Astrocyte (in vitro differentiated cells and primary cell): ENCODE results near the gene CEP131. TPM values are rescaled to one million over a fixed set of nuclear protein-coding genes. Genes with fewer than 3 reads are reported as not detected.

Source experiments
- DNase-seq: peaks from one replicate; pipeline ENCODE4 v3.0.0-alpha.2; 2010; ENCODE audit warnings: low read depth
- FAIRE-seq: peaks from 2 replicates; lab custom pipeline; 2011; peaks lifted over from hg19 to GRCh38; lab: Jason Lieb, UNC
- H2AFZ ChIP-seq: 2 replicates; pipeline ENCODE4 v1.6.0; 2012; ENCODE audit warnings: low read depth, low read length, inconsistent platforms
- H3K27ac ChIP-seq: 2 replicates; pipeline ENCODE4 v1.5.1; 2011; ENCODE audit warnings: low read depth, low read length, inconsistent platforms
- H3K27me3 ChIP-seq: 2 replicates; pipeline ENCODE4 v1.6.0; 2011; ENCODE audit warnings: low read length, inconsistent platforms; ENCODE audit not compliant: insufficient read depth
- H3K36me3 ChIP-seq: 2 replicates; pipeline ENCODE4 v1.5.1; 2011; ENCODE audit warnings: low read length, inconsistent platforms; ENCODE audit not compliant: insufficient read depth
- H3K4me1 ChIP-seq: 2 replicates; pipeline ENCODE4 v1.5.1; 2011; ENCODE audit warnings: low read length, inconsistent platforms; ENCODE audit not compliant: insufficient read depth
- H3K4me2 ChIP-seq: 2 replicates; pipeline ENCODE4 v1.6.0; 2012; ENCODE audit warnings: low read length, inconsistent platforms
- H3K4me3 ChIP-seq: 2 replicates; pipeline ENCODE4 v1.5.1; 2011; ENCODE audit warnings: low read depth, mild to moderate bottlenecking, low read length, inconsistent platforms; ENCODE audit not compliant: insufficient read depth
- H3K79me2 ChIP-seq: 2 replicates; pipeline ENCODE4 v1.6.0; 2012; ENCODE audit warnings: mild to moderate bottlenecking, low read length, inconsistent platforms; ENCODE audit not compliant: insufficient read depth
- H3K9ac ChIP-seq: 2 replicates; pipeline ENCODE4 v1.6.0; 2012; ENCODE audit warnings: mild to moderate bottlenecking, low read length, inconsistent platforms
- H3K9me3 ChIP-seq: 2 replicates; pipeline ENCODE4 v1.5.1; 2012; ENCODE audit warnings: low read depth, mild to moderate bottlenecking, low read length, inconsistent platforms; ENCODE audit not compliant: insufficient read depth
- H4K20me1 ChIP-seq: 2 replicates; pipeline ENCODE4 v1.6.0; 2012; ENCODE audit warnings: low read length, inconsistent platforms; ENCODE audit not compliant: insufficient read depth
- H3K27ac Mint-ChIP-seq: one replicate; pipeline ENCODE4 v1.8.0; 2021; ENCODE audit warnings: mild to moderate bottlenecking, mixed read lengths; ENCODE audit not compliant: unreplicated experiment
- H3K27me3 Mint-ChIP-seq: one replicate; pipeline ENCODE4 v1.8.0; 2021; ENCODE audit warnings: low read depth, mixed read lengths; ENCODE audit not compliant: unreplicated experiment
- H3K36me3 Mint-ChIP-seq: one replicate; pipeline ENCODE4 v1.8.0; 2021; ENCODE audit warnings: low read depth, mixed read lengths; ENCODE audit not compliant: unreplicated experiment
- H3K4me1 Mint-ChIP-seq: one replicate; pipeline ENCODE4 v1.8.0; 2021; ENCODE audit warnings: low read depth, mixed read lengths; ENCODE audit not compliant: unreplicated experiment
- H3K4me3 Mint-ChIP-seq: one replicate; pipeline ENCODE4 v1.8.0; 2021; ENCODE audit warnings: mild to moderate bottlenecking, moderate library complexity, mixed read lengths; ENCODE audit not compliant: unreplicated experiment
- H3K9me3 Mint-ChIP-seq: one replicate; pipeline ENCODE4 v1.8.0; 2021; ENCODE audit warnings: mild to moderate bottlenecking, mixed read lengths; ENCODE audit not compliant: unreplicated experiment
- EZH2 ChIP-seq: IDR thresholded peaks from 2 replicates; pipeline ENCODE4 v1.6.1; 2012; ENCODE audit warnings: mild to moderate bottlenecking, low read length, inconsistent platforms; ENCODE audit not compliant: insufficient read depth
- total RNA-seq: library from RNA; stranded (reverse); gene quantifications from 2 replicates; pipeline ENCODE4 v1.2.1, GENCODE V29; 2021
- TF ChIP-seq, protein P1 (sequence below): IDR thresholded peaks from 2 replicates; pipeline ENCODE4 v1.5.1; 2011; ENCODE audit warnings: low read depth, mild to moderate bottlenecking, inconsistent platforms, low read length, moderate library complexity; ENCODE audit not compliant: insufficient read depth

Gene CEP131
- total RNA-seq, 1 donor from 2014 or later, result 5.8 TPM

DNA sequence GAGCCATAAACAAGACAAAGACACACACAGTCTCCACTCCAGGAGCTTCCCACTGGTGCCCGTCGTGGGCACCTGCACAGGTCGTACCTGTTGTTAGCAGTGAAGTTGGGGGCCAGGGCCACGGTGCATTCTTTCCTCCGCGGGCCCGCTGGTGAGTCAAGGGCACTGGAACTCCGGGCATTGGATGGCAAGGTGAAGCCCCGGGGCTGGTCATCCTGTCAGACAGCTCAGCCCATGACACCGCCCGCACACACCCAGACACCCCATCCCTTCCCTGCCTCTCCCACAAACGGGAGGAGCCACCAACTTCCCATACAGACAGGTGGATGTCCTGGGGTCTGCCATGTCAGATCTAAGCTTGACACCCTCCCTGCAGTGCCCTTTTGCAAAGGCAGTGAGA is 16.1 kb downstream of the CEP131 start:
- DNase-seq (no peak), FAIRE-seq (no peak)
- H4K20me1 ChIP-seq, result peaks cover 4% of the 10 kb centered on the region
- Mint-ChIP-seq H3K27ac (no peak overlapping the region), H3K36me3 (peaks cover 4% of the 10 kb centered on the region), H3K4me1 (peaks cover 5% of the 10 kb centered on the region), H3K9me3 (no peaks in the 10 kb centered on the region), H3K4me3 (no peak overlapping the region), H3K27me3 (peaks cover 2% of the 10 kb centered on the region)
- H3K4me2 ChIP-seq, result no peak overlapping the region
- no peaks in the 10 kb centered on the region for H3K9me3 ChIP-seq
- H3K36me3 ChIP-seq, result no peaks in the 10 kb centered on the region
- no peaks in the 10 kb centered on the region for H3K27me3 ChIP-seq
- no peak overlapping the region for H3K27ac ChIP-seq
- no peak overlapping the region for H3K4me3 ChIP-seq
- no peaks in the 10 kb centered on the region for H3K79me2 ChIP-seq
- H2AFZ ChIP-seq, result no peak overlapping the region
- peaks cover 5% of the 10 kb centered on the region for H3K4me1 ChIP-seq
- TF ChIP-seq, protein P1, sequence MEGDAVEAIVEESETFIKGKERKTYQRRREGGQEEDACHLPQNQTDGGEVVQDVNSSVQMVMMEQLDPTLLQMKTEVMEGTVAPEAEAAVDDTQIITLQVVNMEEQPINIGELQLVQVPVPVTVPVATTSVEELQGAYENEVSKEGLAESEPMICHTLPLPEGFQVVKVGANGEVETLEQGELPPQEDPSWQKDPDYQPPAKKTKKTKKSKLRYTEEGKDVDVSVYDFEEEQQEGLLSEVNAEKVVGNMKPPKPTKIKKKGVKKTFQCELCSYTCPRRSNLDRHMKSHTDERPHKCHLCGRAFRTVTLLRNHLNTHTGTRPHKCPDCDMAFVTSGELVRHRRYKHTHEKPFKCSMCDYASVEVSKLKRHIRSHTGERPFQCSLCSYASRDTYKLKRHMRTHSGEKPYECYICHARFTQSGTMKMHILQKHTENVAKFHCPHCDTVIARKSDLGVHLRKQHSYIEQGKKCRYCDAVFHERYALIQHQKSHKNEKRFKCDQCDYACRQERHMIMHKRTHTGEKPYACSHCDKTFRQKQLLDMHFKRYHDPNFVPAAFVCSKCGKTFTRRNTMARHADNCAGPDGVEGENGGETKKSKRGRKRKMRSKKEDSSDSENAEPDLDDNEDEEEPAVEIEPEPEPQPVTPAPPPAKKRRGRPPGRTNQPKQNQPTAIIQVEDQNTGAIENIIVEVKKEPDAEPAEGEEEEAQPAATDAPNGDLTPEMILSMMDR, result no peak
- no peak for TF ChIP-seq EZH2
- H3K9ac ChIP-seq, result no peak overlapping the region

DNA sequence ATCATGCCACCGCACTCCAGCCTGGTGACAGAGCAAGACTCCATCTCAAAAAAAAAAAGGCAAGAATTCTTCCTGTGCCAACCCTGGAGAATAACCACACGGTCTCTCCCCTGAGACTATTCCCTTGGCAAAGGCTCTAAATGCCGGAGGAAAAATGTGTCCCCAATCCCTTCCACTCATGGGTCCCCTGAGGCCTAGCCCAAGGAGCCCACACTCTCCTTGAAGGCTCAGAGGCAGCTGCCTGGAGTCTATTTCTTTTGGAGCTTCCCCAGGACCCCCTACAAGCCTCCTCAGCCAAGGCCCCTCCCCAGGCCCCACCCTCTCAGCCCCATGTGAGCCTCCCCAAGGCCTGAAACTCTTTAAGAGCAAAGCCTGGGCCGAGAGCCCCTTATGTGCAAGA is 16.6 kb downstream of the CEP131 start:
- FAIRE-seq (no peak), DNase-seq (no peak)
- Histone ChIP-seq H3K4me2 (no peak overlapping the region), H3K4me3 (no peak overlapping the region), H3K36me3 (no peaks in the 10 kb centered on the region), H3K27me3 (no peaks in the 10 kb centered on the region), H3K9me3 (no peaks in the 10 kb centered on the region), H3K9ac (no peak overlapping the region), H3K79me2 (no peaks in the 10 kb centered on the region), H3K27ac (no peak overlapping the region), H3K4me1 (peaks cover 5% of the 10 kb centered on the region), H4K20me1 (peaks cover 4% of the 10 kb centered on the region), H2AFZ (no peak overlapping the region)
- no peak for TF ChIP-seq EZH2
- TF ChIP-seq, protein P1, result no peak
- H3K4me1 Mint-ChIP-seq, result peaks cover 5% of the 10 kb centered on the region
- peaks cover 4% of the 10 kb centered on the region for H3K36me3 Mint-ChIP-seq
- peaks cover 2% of the 10 kb centered on the region for H3K27me3 Mint-ChIP-seq
- no peaks in the 10 kb centered on the region for H3K9me3 Mint-ChIP-seq
- H3K27ac Mint-ChIP-seq, result no peak overlapping the region
- H3K4me3 Mint-ChIP-seq, result no peak overlapping the region

DNA sequence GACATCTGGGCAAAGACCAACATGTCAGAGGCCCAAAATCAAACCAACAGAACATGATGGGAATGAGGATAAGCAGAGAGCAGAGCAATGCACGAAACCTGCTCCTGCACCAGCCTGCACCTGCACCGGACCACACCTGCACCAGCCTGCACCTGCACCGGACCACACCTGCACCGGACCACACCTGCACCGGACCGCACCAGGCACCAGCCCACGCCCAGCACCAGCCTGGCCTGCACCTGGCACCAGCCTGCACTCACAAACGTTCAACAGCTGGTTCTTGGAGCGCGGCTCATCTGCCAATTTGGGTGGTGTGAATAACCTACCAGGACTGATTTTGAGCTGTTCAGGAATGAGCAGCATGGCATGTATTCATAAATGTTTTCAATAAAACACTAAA is 18.2 kb downstream of the CEP131 start:
- TF ChIP-seq EZH2, result no peak
- TF ChIP-seq, protein P1, result no peak
- H3K4me1 Mint-ChIP-seq, result no peaks in the 10 kb centered on the region
- H3K27ac Mint-ChIP-seq, result no peak overlapping the region
- no peak overlapping the region for H3K4me3 ChIP-seq
- DNase-seq, result no peak
- H3K9ac ChIP-seq, result no peak overlapping the region
- H4K20me1 ChIP-seq, result peaks cover 4% of the 10 kb centered on the region
- H3K36me3 Mint-ChIP-seq, result peaks cover 4% of the 10 kb centered on the region
- no peaks in the 10 kb centered on the region for H3K4me1 ChIP-seq
- H3K27ac ChIP-seq, result no peak overlapping the region
- no peak overlapping the region for H2AFZ ChIP-seq
- H3K27me3 Mint-ChIP-seq, result peaks cover 2% of the 10 kb centered on the region
- no peak overlapping the region for H3K4me3 Mint-ChIP-seq
- no peak for FAIRE-seq
- H3K79me2 ChIP-seq, result no peaks in the 10 kb centered on the region
- no peak overlapping the region for H3K4me2 ChIP-seq
- no peaks in the 10 kb centered on the region for H3K27me3 ChIP-seq
- H3K9me3 Mint-ChIP-seq, result no peaks in the 10 kb centered on the region
- no peaks in the 10 kb centered on the region for H3K9me3 ChIP-seq
- H3K36me3 ChIP-seq, result no peaks in the 10 kb centered on the region
